GM18951 (cell line): Measurements from ENCODE around the gene ENTPD1.
"Not testable (repeated sequence)": the region's sequence is repeated elsewhere in the genome, so short reads cannot be mapped to it uniquely, and the experiment has no call there.

Experiments used
- POLR2A ChIP-seq: IDR thresholded peaks from 4 replicates; pipeline ENCODE4 v1.6.1; 2011; ENCODE audit warnings: mild to moderate bottlenecking; ENCODE audit not compliant: insufficient read length, insufficient read depth; ENCODE audit errors: extremely low read depth
- in situ Hi-C: fragments of 300-500 bp; cut with MboI; formaldehyde crosslinking; loops from one replicate; pipeline ENCODE4 v1.12.0; 2022; ENCODE audit warnings: low sequenced_read_pairs, mixed read lengths, inconsistent platforms; ENCODE audit not compliant: unreplicated experiment

ENTPD1 gene

GRCh38 chr10:95794195-95794594, 38.2 kb downstream of the ENTPD1 start:
- in situ Hi-C loops, result no loop called here
- TF ChIP-seq POLR2A, result no peak

GRCh38 chr10:95795602-95796001, 39.6 kb downstream of the ENTPD1 start:
- in situ Hi-C loops, result no loop called here
- TF ChIP-seq POLR2A, result no peak

- in situ Hi-C loops, result no loop called here
- no peak for TF ChIP-seq POLR2A
Observed at GRCh38 chr10:95796504-95796903, 40.5 kb downstream of the ENTPD1 start.

GRCh38 chr10:95798096-95798855, 42.3 kb downstream of the ENTPD1 start:
- in situ Hi-C loops, result no loop called here

GRCh38 chr10:95800286-95800685, 44.3 kb downstream of the ENTPD1 start:
- in situ Hi-C loops, result not testable (repeated sequence)

More at GRCh38 chr10:95798096-95798855, 42.3 kb downstream of the ENTPD1 start:
- TF ChIP-seq POLR2A, result no peak

GRCh38 chr10:95806687-95807380, 50.9 kb downstream of the ENTPD1 start:
- in situ Hi-C loops, result not testable (repeated sequence)

- in situ Hi-C loops, result not testable (repeated sequence)
Observed at GRCh38 chr10:95808705-95809308, 52.8 kb downstream of the ENTPD1 start.

- in situ Hi-C loops, result no loop called here
- no peak for TF ChIP-seq POLR2A
Observed at GRCh38 chr10:95809370-95810197, 53.6 kb downstream of the ENTPD1 start.

- in situ Hi-C loops, result no loop called here
- TF ChIP-seq POLR2A, result no peak
Observed at GRCh38 chr10:95810198-95810976, 54.4 kb downstream of the ENTPD1 start.

GRCh38 chr10:95813054-95813685, 57.2 kb downstream of the ENTPD1 start:
- TF ChIP-seq POLR2A, result no peak
- in situ Hi-C loops, result no loop called here

GRCh38 chr10:95814011-95814727, 58.2 kb downstream of the ENTPD1 start:
- in situ Hi-C loops, result no loop called here
- TF ChIP-seq POLR2A, result no peak

GRCh38 chr10:95815133-95815532, 59.2 kb downstream of the ENTPD1 start:
- in situ Hi-C loops, result no loop called here
- TF ChIP-seq POLR2A, result peak; percentile 7
